Measurements from ENCODE around the gene GPD1L. TPM values are rescaled to one million over a fixed set of nuclear protein-coding genes. Genes with fewer than 3 reads are reported as not detected.

GPD1L gene
- total and polyA plus RNA-seq, 10 of the 15 experiments (the other 5 are each of a cell fraction or from before 2014, with no cell fraction given) = 0.77 to 4.8 (median 3.9) TPM

GRCh38 chr3:32083702-32084270 lies 22.6 kb upstream of the GPD1L start (continued):
- TF ChIP-seq, protein P1, sequence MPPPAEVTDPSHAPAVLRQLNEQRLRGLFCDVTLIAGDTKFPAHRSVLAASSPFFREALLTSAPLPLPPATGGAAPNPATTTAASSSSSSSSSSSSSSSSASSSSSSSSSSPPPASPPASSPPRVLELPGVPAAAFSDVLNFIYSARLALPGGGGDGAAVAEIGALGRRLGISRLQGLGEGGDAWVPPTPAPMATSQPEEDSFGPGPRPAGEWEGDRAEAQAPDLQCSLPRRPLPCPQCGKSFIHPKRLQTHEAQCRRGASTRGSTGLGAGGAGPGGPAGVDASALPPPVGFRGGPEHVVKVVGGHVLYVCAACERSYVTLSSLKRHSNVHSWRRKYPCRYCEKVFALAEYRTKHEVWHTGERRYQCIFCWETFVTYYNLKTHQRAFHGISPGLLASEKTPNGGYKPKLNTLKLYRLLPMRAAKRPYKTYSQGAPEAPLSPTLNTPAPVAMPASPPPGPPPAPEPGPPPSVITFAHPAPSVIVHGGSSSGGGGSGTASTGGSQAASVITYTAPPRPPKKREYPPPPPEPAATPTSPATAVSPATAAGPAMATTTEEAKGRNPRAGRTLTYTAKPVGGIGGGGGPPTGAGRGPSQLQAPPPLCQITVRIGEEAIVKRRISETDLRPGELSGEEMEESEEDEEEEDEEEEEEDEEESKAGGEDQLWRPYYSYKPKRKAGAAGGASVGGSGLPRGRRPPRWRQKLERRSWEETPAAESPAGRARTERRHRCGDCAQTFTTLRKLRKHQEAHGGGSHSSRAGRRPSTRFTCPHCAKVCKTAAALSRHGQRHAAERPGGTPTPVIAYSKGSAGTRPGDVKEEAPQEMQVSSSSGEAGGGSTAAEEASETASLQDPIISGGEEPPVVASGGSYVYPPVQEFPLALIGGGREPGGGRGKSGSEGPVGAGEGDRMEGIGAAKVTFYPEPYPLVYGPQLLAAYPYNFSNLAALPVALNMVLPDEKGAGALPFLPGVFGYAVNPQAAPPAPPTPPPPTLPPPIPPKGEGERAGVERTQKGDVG (CRISPR knock-in tag; IDR thresholded peaks at IDR 0.05) = no peak
- no peak for TF ChIP-seq IKZF1 (conservative IDR thresholded peaks at IDR 0.05)
- TF ChIP-seq TBL1XR1 (IDR thresholded peaks at IDR 0.05; ENCODE audit: low read depth, low read length) = no peak
- TF ChIP-seq, protein P2, sequence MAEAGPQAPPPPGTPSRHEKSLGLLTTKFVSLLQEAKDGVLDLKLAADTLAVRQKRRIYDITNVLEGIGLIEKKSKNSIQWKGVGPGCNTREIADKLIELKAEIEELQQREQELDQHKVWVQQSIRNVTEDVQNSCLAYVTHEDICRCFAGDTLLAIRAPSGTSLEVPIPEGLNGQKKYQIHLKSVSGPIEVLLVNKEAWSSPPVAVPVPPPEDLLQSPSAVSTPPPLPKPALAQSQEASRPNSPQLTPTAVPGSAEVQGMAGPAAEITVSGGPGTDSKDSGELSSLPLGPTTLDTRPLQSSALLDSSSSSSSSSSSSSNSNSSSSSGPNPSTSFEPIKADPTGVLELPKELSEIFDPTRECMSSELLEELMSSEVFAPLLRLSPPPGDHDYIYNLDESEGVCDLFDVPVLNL (IDR thresholded peaks at IDR 0.05; ENCODE audit: low read depth, low read length) = no peak
- TF ChIP-seq NR2F1 (conservative IDR thresholded peaks at IDR 0.05) = no peak
- TF ChIP-seq HDGF (IDR thresholded peaks at IDR 0.05) = no peak
- no peak for TF ChIP-seq NFYA (IDR thresholded peaks at IDR 0.05; ENCODE audit: borderline replicate concordance, low read depth, low read length)
- no peak for TF ChIP-seq ZBED1 (IDR thresholded peaks at IDR 0.05; ENCODE audit: borderline replicate concordance)
- no peak for TF ChIP-seq HDAC2 (IDR thresholded peaks at IDR 0.05)
- no peak for TF ChIP-seq PML (IDR thresholded peaks at IDR 0.05; ENCODE audit: low read length)
- no peak for TF ChIP-seq YBX1 (IDR thresholded peaks at IDR 0.05)
- no peak for TF ChIP-seq SP1 (IDR thresholded peaks at IDR 0.05; ENCODE audit: low read depth, low read length)

Data from GM12878 (cell line).